ENCODE measurements around the gene RFTN1.
A peak's percentile ranks its signal among the peaks of the same experiment; 100 is the strongest.

The RFTN1 gene

DNA sequence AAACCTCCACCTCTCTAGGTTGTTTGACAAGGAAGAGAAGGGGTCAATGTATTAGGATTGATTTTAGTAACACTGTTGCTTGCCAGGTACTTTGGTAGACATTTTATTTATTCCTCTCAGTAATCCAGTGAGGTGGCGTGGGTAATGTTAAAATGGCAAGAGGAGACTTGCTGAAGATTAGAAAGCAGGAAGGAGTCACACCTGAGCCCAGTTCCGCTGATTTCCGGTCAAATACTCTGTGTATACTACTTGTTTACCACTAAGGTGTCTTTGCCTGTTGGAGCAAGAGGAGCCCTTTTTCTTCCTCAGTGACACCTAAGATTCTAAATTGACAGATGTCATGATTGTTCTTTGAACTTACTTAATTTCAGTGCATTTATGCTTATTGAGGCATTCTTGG lies 246.8 kb downstream of the RFTN1 start:
- Mint-ChIP-seq H3K9me3 (no peaks in the 10 kb centered on the region), H3K27me3 (no peaks in the 10 kb centered on the region), H3K27ac (ENCODE audit: low read depth) (peak overlapping the region; percentile 32), H3K36me3 (ENCODE audit: insufficient read depth) (peaks cover 14% of the 10 kb centered on the region), H3K4me1 (peaks cover 19% of the 10 kb centered on the region), H3K4me3 (no peak overlapping the region)
- no peak for DNase-seq (ENCODE audit: low spot score in 2 of 2)
- ATAC-seq (replicated peaks; ENCODE audit: extremely low read depth, poor library complexity, severe bottlenecking), result no peak
